GM19023 (cell line): ENCODE measurements around the gene MYRF.
A peak's percentile ranks its signal among the peaks of the same experiment; 100 is the strongest.

ENCODE experiments used
- ATAC-seq: cut with Tn5 transposase; IDR thresholded peaks from one replicate; pipeline ENCODE4 v1.9.1; 2021; ENCODE audit warnings: mild to moderate bottlenecking, moderate library complexity; ENCODE audit not compliant: unreplicated experiment

MYRF gene

GRCh38 chr11:61718621-61719302 lies 33.7 kb upstream of the MYRF start:
- ATAC-seq = no peak

GRCh38 chr11:61719978-61720377 lies 32.5 kb upstream of the MYRF start:
- ATAC-seq = no peak

GRCh38 chr11:61720597-61720996 lies 31.8 kb upstream of the MYRF start:
- no peak for ATAC-seq

- ATAC-seq = no peak
Measured at GRCh38 chr11:61724437-61724836, 28.0 kb upstream of the MYRF start.

GRCh38 chr11:61725781-61726231 lies 26.6 kb upstream of the MYRF start:
- no peak for ATAC-seq

GRCh38 chr11:61726775-61727174 lies 25.7 kb upstream of the MYRF start:
- ATAC-seq = no peak

- no peak for ATAC-seq
Measured at GRCh38 chr11:61727401-61727811, 25.0 kb upstream of the MYRF start.

GRCh38 chr11:61728066-61728939 lies 24.1 kb upstream of the MYRF start:
- ATAC-seq = no peak

GRCh38 chr11:61728940-61729219 lies 23.6 kb upstream of the MYRF start:
- no peak for ATAC-seq

GRCh38 chr11:61730240-61730994 lies 22.0 kb upstream of the MYRF start:
- ATAC-seq = no peak

GRCh38 chr11:61731211-61731951 lies 21.1 kb upstream of the MYRF start:
- no peak for ATAC-seq

GRCh38 chr11:61731952-61732675 lies 20.3 kb upstream of the MYRF start:
- no peak for ATAC-seq

GRCh38 chr11:61732705-61733104 lies 19.7 kb upstream of the MYRF start:
- ATAC-seq = no peak

- peak; percentile 70 for ATAC-seq
Measured at GRCh38 chr11:61733120-61733978, 19.1 kb upstream of the MYRF start.

GRCh38 chr11:61734767-61735166 lies 17.7 kb upstream of the MYRF start:
- no peak for ATAC-seq

- ATAC-seq = no peak
Measured at GRCh38 chr11:61735391-61735790, 17.0 kb upstream of the MYRF start.

- ATAC-seq = no peak
Measured at GRCh38 chr11:61736310-61736709, 16.1 kb upstream of the MYRF start.

GRCh38 chr11:61737131-61737530 lies 15.3 kb upstream of the MYRF start:
- no peak for ATAC-seq

GRCh38 chr11:61737636-61738386 lies 14.6 kb upstream of the MYRF start:
- ATAC-seq = no peak
